Adrenal gland (tissue), 5 donors: ENCODE measurements around the gene RAB26.

Experiments
- POLR2A ChIP-seq, 2 donors: fragments of 450-650 bp; IDR thresholded peaks; one replicate each; pipeline ENCODE4 v1.6.1; 2017; ENCODE audit warnings: antibody characterized with exemption in 2 of 2, mild to moderate bottlenecking in 2 of 2, moderate library complexity in 1 of 2
- TF ChIP-seq, protein P1 (sequence below), 6 experiments: fragments of 450-650 bp in 4 of 6; fragments of 200-600 bp in 2 of 6; sonication (generic) in 1 of 6; IDR thresholded peaks; 1 replicate in 5 of 6; 2 replicates in 1 of 6; pipeline versions ENCODE4 v1.5.1 to v1.8.0; 2016 to 2021; ENCODE audit warnings: antibody characterized with exemption in 6 of 6, mild to moderate bottlenecking in 2 of 6, moderate library complexity in 1 of 6
- donor health status: DM: no; HTN: no; CAD: no.

DNA sequence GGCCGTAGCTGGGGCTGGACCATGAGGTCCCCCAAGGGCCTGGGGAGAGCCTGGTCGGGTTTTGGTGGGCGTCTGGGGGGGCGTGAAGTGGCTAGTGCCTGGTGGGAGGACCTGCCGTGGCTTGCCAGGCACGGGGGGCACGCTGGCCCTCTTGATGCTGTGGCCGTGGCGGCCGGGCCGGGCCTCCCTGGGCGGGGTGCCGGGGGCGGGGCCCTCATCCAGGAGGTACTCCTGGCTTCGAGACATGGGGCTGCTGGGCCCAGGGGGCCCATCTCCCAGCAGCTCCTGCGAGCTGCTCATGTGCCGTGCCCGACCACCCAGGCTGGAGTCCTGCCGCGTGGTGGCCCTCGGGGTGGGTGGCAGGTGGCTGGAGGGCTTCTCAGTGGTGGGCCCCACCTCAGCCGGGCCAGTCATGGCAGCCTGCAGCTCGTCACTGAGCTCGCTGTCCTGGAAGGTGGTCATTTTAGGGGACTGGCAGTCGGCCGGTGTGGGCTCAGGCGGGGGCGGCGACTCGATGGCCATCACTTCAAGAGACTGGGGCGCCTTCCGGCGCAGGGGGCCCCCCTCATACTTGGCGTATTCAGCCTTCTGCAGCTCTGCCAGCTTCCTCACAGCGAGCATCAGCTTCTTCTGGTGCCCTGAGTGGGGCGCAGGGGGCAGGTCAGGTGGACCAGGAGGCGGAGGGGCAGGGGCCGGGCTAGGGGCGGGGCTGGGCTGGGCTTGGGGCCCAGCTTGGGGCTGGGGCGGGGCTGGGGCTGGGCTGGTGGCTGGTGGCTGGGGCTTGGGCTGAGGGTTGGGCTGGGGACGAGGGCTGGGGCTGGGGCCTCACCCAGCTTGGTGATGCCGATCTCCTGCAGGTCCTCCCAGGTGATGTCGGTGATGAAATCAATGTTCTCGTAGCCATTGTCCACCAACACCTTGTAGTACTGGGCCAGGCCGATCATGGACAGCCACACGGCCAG, 32.8 kb downstream of the RAB26 start:
- TF ChIP-seq, protein P1, sequence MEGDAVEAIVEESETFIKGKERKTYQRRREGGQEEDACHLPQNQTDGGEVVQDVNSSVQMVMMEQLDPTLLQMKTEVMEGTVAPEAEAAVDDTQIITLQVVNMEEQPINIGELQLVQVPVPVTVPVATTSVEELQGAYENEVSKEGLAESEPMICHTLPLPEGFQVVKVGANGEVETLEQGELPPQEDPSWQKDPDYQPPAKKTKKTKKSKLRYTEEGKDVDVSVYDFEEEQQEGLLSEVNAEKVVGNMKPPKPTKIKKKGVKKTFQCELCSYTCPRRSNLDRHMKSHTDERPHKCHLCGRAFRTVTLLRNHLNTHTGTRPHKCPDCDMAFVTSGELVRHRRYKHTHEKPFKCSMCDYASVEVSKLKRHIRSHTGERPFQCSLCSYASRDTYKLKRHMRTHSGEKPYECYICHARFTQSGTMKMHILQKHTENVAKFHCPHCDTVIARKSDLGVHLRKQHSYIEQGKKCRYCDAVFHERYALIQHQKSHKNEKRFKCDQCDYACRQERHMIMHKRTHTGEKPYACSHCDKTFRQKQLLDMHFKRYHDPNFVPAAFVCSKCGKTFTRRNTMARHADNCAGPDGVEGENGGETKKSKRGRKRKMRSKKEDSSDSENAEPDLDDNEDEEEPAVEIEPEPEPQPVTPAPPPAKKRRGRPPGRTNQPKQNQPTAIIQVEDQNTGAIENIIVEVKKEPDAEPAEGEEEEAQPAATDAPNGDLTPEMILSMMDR (IDR thresholded peaks at IDR 0.05): no peak
- TF ChIP-seq POLR2A (IDR thresholded peaks at IDR 0.05): no peak
